ENCODE results near the gene NKAIN2.
"Not testable (repeated sequence)": the region's sequence is repeated elsewhere in the genome, so short reads cannot be mapped to it uniquely, and the experiment has no call there.

NKAIN2 gene

GRCh38 chr6:124412657-124413056 lies 609.0 kb downstream of the NKAIN2 start:
- DNase-seq (ENCODE audit: low read depth in 2 of 2, low spot score in 1 of 2) = not testable (repeated sequence)

GRCh38 chr6:124420116-124420840 lies 616.6 kb downstream of the NKAIN2 start:
- no peak for DNase-seq (ENCODE audit: low read depth in 2 of 2, low spot score in 1 of 2)

GRCh38 chr6:124423621-124424020 lies 620.0 kb downstream of the NKAIN2 start:
- no peak for DNase-seq (ENCODE audit: low read depth in 2 of 2, low spot score in 1 of 2)

GRCh38 chr6:124430740-124431318 lies 627.2 kb downstream of the NKAIN2 start:
- no peak for DNase-seq (ENCODE audit: low read depth in 2 of 2, low spot score in 1 of 2)

GRCh38 chr6:124432620-124433019 lies 629.0 kb downstream of the NKAIN2 start:
- no peak for DNase-seq (ENCODE audit: low read depth in 2 of 2, low spot score in 1 of 2)

GRCh38 chr6:124433387-124434160 lies 629.9 kb downstream of the NKAIN2 start:
- DNase-seq (ENCODE audit: low read depth in 2 of 2, low spot score in 1 of 2) = no peak

- DNase-seq (ENCODE audit: low read depth in 2 of 2, low spot score in 1 of 2) = no peak
Observed at GRCh38 chr6:124434421-124434820, 630.8 kb downstream of the NKAIN2 start.

GRCh38 chr6:124436803-124437202 lies 633.1 kb downstream of the NKAIN2 start:
- DNase-seq (ENCODE audit: low read depth in 2 of 2, low spot score in 1 of 2) = no peak

GRCh38 chr6:124438546-124439065 lies 634.9 kb downstream of the NKAIN2 start:
- no peak for DNase-seq (ENCODE audit: low read depth in 2 of 2, low spot score in 1 of 2)

GRCh38 chr6:124441450-124441849 lies 637.8 kb downstream of the NKAIN2 start:
- no peak for DNase-seq (ENCODE audit: low read depth in 2 of 2, low spot score in 1 of 2)

GRCh38 chr6:124443541-124443940 lies 639.9 kb downstream of the NKAIN2 start:
- DNase-seq (ENCODE audit: low read depth in 2 of 2, low spot score in 1 of 2) = no peak

- DNase-seq (ENCODE audit: low read depth in 2 of 2, low spot score in 1 of 2) = no peak
Observed at GRCh38 chr6:124445581-124445980, 641.9 kb downstream of the NKAIN2 start.

GRCh38 chr6:124446961-124447360 lies 643.3 kb downstream of the NKAIN2 start:
- no peak for DNase-seq (ENCODE audit: low read depth in 2 of 2, low spot score in 1 of 2)

- DNase-seq (ENCODE audit: low read depth in 2 of 2, low spot score in 1 of 2) = no peak
Observed at GRCh38 chr6:124459268-124459667, 655.6 kb downstream of the NKAIN2 start.

- DNase-seq (ENCODE audit: low read depth in 2 of 2, low spot score in 1 of 2) = no peak
Observed at GRCh38 chr6:124462750-124463149, 659.1 kb downstream of the NKAIN2 start.

GRCh38 chr6:124463271-124463670 lies 659.6 kb downstream of the NKAIN2 start:
- no peak for DNase-seq (ENCODE audit: low read depth in 2 of 2, low spot score in 1 of 2)

- not testable (repeated sequence) for DNase-seq (ENCODE audit: low read depth in 2 of 2, low spot score in 1 of 2)
Observed at GRCh38 chr6:124464600-124464999, 660.9 kb downstream of the NKAIN2 start.

GRCh38 chr6:124466949-124467348 lies 663.3 kb downstream of the NKAIN2 start:
- no peak for DNase-seq (ENCODE audit: low read depth in 2 of 2, low spot score in 1 of 2)

GRCh38 chr6:124467366-124467765 lies 663.7 kb downstream of the NKAIN2 start:
- DNase-seq (ENCODE audit: low read depth in 2 of 2, low spot score in 1 of 2) = no peak

GRCh38 chr6:124470803-124471202 lies 667.1 kb downstream of the NKAIN2 start:
- DNase-seq (ENCODE audit: low read depth in 2 of 2, low spot score in 1 of 2) = no peak

- DNase-seq (ENCODE audit: low read depth in 2 of 2, low spot score in 1 of 2) = no peak
Observed at GRCh38 chr6:124475176-124475575, 671.5 kb downstream of the NKAIN2 start.

- no peak for DNase-seq (ENCODE audit: low read depth in 2 of 2, low spot score in 1 of 2)
Observed at GRCh38 chr6:124478906-124479305, 675.2 kb downstream of the NKAIN2 start.
